ENCODE data around the gene COX6B1.
A peak's percentile ranks its signal among the peaks of the same experiment; 100 is the strongest.
"Not testable (repeated sequence)": the region's sequence is repeated elsewhere in the genome, so short reads cannot be mapped to it uniquely, and the experiment has no call there.

COX6B1 gene

DNA sequence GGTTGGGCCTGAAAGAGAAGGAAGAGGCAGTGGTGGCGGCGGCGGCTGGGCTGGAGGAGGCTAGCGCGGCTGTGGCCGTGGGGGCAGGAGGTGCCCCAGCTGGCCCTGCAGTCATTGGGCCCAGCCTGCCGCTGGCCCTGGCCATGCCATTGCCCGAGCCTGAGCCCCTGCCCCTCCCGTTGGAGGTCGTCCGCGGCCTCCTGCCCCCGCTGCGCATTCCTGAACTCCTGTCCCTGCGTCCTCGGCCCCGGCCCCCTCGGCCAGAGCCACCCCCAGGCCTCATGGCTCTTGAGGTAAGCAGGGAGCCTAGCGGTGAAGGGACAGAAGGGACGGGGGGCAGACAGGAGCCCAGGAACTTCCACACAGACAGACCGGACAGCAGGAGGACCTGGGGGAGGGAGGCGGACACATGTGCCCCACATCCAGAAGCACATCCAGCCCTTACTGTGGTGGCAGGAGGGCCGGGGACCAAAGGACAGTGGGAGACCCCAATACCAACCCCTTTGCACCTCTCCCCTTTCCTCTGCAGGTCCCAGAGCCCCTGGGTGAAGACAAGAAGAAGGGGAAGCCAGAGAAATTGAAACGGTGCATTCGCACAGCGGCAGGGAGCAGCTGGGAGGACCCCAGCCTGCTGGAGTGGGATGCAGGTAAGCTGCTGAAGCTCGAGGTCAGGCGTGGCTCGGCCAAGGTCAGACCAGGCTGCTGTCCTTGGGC lies 14.2 kb upstream of the COX6B1 start:
- DNase-seq (ENCODE audit: low spot score): no peak

DNA sequence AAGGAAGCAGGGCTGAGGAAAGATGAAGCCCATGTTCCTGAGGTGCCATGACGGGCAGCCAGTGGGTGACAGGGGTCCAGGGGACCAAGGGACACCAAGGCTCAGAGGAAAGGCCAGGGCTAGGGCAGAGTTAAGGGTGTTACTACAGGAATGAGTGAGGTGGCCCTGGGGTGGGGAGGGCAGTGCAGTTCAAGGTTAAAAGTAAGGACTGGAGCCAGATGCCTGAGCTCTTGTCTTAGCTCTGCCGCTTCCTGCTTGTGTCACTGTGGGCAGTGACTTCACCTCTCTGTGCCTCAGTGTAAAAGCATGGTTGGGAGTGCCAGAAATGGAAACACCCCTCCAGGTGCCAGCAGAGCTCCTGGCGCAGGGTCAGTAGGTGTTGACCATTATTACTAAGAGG lies 11.5 kb upstream of the COX6B1 start:
- no peak for DNase-seq (ENCODE audit: low spot score)

DNA sequence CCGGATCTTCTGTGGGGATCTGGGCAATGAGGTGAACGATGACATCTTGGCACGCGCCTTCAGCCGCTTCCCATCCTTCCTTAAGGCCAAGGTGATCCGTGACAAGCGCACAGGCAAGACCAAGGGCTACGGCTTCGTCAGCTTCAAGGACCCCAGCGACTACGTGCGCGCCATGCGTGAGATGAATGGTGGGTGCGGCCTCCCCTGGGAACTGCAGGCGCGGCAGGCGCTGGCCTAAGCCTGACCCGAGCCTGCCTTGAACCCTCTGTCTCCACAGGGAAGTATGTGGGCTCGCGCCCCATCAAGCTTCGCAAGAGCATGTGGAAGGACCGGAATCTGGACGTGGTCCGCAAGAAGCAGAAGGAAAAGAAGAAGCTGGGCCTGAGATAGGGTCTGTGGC lies 11.0 kb upstream of the COX6B1 start:
- DNase-seq (ENCODE audit: low spot score): no peak

- no peak for DNase-seq (ENCODE audit: low spot score)
Measured at GRCh38 chr19:35639321-35639639, 8.8 kb upstream of the COX6B1 start.

- no peak for DNase-seq (ENCODE audit: low spot score)
Measured at GRCh38 chr19:35639863-35640262, 8.3 kb upstream of the COX6B1 start.

DNA sequence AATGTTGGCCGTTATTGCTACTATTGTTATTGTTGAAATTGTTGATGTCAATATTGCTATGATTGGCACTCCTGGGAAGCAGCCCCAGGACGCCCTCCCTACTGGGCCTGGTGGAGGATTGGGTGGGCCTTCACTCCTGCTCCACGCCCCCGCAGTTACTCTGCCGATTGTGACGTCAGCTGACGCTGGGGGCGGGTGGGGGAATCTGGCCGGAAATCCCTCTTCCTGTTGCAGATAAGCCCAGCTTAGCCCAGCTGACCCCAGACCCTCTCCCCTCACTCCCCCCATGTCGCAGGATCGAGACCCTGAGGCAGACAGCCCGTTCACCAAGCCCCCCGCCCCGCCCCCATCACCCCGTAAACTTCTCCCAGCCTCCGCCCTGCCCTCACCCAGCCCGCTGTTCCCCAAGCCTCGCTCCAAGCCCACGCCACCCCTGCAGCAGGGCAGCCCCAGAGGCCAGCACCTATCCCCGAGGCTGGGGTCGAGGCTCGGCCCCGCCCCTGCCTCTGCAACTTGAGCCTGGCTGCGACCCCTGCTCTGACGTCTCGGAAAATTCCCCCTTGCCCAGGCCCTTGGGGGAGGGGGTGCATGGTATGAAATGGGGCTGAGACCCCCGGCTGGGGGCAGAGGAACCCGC lies 6.5 kb upstream of the COX6B1 start, which contains the start of gene ETV2:
Gene ETV2 (plus strand): TSS at position 231 of the 637 bp plus-strand sequence. CDS start 716 bp downstream, outside the sequence.
- peak; percentile 74 for DNase-seq (ENCODE audit: low spot score)

DNA sequence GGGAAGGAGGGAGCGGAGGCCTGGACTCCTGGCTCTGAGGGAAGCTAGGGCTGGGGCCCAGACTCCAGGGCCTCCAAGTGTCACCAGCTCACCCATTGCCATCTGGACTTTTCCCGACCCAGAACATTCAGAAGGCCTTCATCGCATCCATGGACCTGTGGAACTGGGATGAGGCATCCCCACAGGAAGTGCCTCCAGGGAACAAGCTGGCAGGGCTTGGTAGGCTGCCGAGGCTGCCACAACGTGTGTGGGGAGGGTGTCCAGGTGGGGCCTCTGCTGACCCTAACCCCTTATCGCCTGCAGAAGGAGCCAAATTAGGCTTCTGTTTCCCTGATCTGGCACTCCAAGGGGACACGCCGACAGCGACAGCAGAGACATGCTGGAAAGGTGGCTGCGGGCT lies 5.8 kb upstream of the COX6B1 start:
- no peak for DNase-seq (ENCODE audit: low spot score)

GRCh38 chr19:35642798-35643254 lies 5.3 kb upstream of the COX6B1 start:
- DNase-seq (ENCODE audit: low spot score): no peak

GRCh38 chr19:35643255-35644205 lies 4.6 kb upstream of the COX6B1 start:
- peak; percentile 83 for DNase-seq (ENCODE audit: low spot score)

DNA sequence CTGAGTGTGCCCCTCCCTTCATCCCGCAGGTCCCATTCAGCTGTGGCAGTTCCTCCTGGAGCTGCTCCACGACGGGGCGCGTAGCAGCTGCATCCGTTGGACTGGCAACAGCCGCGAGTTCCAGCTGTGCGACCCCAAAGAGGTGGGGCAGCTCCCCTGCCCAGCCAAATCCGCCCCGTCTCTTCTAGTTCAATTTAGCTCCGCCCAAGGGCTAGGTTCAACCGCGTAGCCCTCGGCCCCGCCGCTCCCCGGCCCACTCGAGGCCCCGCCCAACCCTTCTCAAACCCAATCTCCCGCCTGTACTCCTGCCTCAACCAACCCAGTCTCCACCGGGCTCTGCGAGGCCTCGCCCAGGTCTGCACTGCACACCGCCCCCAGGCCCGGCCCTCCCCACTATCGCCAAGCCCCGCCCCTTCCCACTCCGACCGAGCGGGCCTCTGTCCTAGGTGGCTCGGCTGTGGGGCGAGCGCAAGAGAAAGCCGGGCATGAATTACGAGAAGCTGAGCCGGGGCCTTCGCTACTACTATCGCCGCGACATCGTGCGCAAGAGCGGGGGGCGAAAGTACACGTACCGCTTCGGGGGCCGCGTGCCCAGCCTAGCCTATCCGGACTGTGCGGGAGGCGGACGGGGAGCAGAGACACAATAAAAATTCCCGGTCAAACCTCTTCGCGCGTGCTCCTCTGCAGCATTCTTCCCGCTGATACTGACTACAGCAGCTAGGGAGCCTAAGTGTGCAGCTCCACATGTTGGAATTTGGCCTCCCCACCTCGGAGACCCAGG lies 3.7 kb upstream of the COX6B1 start:
- DNase-seq (ENCODE audit: low spot score): peak; percentile 89

DNA sequence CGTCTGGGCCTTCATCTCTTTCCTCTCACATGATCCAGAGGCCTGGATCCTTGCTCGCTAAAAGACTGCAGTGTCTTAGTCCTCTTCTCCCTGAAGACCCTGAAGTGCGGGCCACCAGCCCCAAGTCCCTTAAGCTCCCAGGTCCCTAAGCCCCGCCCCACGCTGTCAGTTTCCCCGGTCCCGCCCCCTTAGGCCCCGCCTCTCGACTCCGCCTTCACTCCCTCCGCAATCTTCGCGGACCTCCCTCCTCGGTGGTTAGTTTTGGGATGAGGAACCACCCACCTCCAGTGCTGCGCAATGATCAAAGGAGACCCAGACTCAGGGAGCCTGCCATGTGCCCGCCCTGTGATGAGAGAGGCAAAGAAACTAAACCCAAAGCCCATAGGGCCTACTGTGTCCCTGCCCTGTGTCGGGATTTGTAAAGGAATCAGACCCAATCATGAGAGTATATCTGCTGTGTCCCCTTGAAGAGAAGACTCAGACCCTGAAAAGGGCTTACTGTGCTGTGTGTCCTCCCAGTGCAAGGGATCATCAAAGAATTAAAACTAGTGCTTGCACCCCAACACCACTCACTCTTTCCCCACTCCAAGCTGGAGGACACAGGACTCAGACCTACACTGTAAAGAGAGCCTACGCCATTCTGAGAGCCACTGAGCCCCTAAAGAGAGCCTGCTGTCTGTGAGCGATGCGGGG lies 3.0 kb upstream of the COX6B1 start:
- peak; percentile 75 for DNase-seq (ENCODE audit: low spot score)

DNA sequence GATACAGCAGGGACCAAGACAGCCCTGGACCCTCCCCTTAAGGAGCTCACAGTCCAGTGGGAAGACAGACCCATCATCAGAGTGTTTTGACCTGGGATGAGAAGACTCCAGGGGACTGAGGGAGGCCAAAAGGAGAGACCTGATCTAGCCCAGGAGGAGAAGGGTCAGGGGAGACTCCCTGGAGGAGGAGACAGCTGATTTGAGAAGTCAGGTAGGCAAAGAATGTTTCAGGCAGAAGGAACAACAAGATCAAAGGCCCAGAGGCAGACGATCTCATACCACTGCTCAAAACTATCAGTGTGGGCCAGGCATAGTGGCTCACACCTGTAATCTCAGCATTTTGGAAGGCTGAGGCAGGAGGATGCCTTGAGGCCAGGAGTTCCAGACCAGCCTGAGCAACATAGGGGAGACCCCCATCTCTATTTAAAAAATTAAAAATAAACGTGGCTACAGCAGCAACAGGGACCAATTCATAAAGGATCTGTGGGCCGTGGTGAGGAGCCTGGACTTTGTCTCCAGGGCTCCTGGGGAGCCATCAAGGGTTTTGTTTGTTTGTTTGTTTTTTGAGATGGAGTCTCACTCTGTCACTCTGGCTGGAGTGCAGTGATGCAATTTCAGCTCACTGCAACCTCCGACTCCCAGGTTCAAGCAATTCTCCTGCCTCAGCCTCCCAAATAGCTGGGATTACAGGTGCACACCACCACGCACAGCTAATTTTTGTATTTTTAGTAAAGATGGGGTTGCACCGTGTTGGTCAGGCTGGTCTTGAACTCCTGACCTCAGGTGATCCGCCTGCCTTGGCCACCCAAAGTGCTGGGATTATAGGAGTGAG lies 2.2 kb upstream of the COX6B1 start:
- DNase-seq (ENCODE audit: low spot score): no peak

GRCh38 chr19:35650581-35650980 lies 2.5 kb downstream of the COX6B1 start:
- DNase-seq (ENCODE audit: low spot score): no peak

- DNase-seq (ENCODE audit: low spot score): not testable (repeated sequence)
Measured at GRCh38 chr19:35654828-35655227, 6.7 kb downstream of the COX6B1 start.

DNA sequence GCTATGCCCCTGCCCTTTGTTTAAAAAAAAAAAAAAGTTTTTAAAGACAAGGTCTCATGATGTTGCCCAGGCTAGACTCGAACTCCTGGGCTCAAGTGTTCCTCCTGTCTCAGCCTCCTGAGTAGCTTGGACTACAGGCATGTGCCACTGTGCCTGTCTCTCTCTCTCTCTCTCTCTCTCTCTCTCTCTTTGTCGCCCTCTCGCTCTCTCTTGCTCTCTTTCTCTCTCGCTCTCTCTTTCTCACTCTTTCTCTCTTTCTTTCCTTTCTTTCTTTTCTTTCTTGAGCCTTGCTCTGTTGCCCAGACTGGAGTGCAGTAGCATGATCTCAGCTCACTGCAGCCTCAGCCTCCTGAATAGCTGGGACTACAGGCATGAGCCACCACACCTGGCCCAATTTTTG lies 7.5 kb downstream of the COX6B1 start:
- no peak for DNase-seq (ENCODE audit: low spot score)

GRCh38 chr19:35656700-35657099 lies 8.6 kb downstream of the COX6B1 start:
- DNase-seq (ENCODE audit: low spot score): no peak

- peak; percentile 14 for DNase-seq (ENCODE audit: low spot score)
Measured at GRCh38 chr19:35657904-35658700, 10.0 kb downstream of the COX6B1 start.

GRCh38 chr19:35661995-35662340 lies 13.8 kb downstream of the COX6B1 start:
- DNase-seq (ENCODE audit: low spot score): no peak

- DNase-seq (ENCODE audit: low spot score): no peak
Measured at GRCh38 chr19:35663981-35664380, 15.9 kb downstream of the COX6B1 start.

GRCh38 chr19:35665157-35665556 lies 17.0 kb downstream of the COX6B1 start:
- DNase-seq (ENCODE audit: low spot score): peak; percentile 5
